Measurements from ENCODE around the gene FOXO4.

DNA sequence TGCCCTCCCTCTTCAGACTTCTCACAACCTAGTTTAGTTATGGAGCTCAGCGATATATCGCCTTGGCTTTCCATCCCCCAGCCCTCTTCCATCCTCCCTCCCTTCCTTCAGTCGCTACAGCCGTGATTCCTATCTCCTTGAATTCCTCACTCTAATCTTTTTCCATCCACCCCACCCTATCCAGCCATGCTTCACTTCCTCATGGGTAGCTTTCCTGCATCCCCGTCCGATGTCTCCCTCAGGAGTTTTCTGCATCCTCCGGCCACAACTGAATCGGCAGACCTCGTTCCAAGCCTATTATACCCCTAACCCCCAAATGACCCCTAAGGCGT, 28.0 kb upstream of the FOXO4 start:
- TF ChIP-seq USF2 (IDR thresholded peaks at IDR 0.05) (no peak), RAD21 (conservative IDR thresholded peaks at IDR 0.05 in 1 of 2, IDR thresholded peaks at IDR 0.05 in 1 of 2) (no peak), CHD4 (IDR thresholded peaks at IDR 0.05; ENCODE audit: borderline replicate concordance) (no peak), RCOR1 (IDR thresholded peaks at IDR 0.05; ENCODE audit: low read depth, low read length) (no peak), NR3C1 (IDR thresholded peaks at IDR 0.05) (no peak), CTCF (IDR thresholded peaks at IDR 0.05) (no peak), POLR2A (IDR thresholded peaks at IDR 0.05; ENCODE audit: low read length) (no peak), MAFK (IDR thresholded peaks at IDR 0.05; ENCODE audit: partially characterized antibody) (no peak), SMC3 (IDR thresholded peaks at IDR 0.05) (no peak), JUN (IDR thresholded peaks at IDR 0.05) (no peak), ZNF302 (CRISPR knock-in tag; IDR thresholded peaks at IDR 0.05) (no peak), RNF2 (IDR thresholded peaks at IDR 0.05; ENCODE audit: borderline replicate concordance, low read depth) (no peak)
- TF ChIP-seq, protein P1, sequence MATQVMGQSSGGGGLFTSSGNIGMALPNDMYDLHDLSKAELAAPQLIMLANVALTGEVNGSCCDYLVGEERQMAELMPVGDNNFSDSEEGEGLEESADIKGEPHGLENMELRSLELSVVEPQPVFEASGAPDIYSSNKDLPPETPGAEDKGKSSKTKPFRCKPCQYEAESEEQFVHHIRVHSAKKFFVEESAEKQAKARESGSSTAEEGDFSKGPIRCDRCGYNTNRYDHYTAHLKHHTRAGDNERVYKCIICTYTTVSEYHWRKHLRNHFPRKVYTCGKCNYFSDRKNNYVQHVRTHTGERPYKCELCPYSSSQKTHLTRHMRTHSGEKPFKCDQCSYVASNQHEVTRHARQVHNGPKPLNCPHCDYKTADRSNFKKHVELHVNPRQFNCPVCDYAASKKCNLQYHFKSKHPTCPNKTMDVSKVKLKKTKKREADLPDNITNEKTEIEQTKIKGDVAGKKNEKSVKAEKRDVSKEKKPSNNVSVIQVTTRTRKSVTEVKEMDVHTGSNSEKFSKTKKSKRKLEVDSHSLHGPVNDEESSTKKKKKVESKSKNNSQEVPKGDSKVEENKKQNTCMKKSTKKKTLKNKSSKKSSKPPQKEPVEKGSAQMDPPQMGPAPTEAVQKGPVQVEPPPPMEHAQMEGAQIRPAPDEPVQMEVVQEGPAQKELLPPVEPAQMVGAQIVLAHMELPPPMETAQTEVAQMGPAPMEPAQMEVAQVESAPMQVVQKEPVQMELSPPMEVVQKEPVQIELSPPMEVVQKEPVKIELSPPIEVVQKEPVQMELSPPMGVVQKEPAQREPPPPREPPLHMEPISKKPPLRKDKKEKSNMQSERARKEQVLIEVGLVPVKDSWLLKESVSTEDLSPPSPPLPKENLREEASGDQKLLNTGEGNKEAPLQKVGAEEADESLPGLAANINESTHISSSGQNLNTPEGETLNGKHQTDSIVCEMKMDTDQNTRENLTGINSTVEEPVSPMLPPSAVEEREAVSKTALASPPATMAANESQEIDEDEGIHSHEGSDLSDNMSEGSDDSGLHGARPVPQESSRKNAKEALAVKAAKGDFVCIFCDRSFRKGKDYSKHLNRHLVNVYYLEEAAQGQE (IDR thresholded peaks at IDR 0.05): no peak
- TF ChIP-seq, protein P2, sequence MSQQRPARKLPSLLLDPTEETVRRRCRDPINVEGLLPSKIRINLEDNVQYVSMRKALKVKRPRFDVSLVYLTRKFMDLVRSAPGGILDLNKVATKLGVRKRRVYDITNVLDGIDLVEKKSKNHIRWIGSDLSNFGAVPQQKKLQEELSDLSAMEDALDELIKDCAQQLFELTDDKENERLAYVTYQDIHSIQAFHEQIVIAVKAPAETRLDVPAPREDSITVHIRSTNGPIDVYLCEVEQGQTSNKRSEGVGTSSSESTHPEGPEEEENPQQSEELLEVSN (IDR thresholded peaks at IDR 0.05; ENCODE audit: borderline replicate concordance, low read depth): no peak

Measured in A549 (cell line).